G401.6 (cell line): ENCODE results near the gene VSIG8.

Experiments used
- FAIRE-seq: peaks from 2 replicates; lab custom pipeline; 2012; peaks lifted over from hg19 to GRCh38; lab: Jason Lieb, UNC

Gene VSIG8

DNA sequence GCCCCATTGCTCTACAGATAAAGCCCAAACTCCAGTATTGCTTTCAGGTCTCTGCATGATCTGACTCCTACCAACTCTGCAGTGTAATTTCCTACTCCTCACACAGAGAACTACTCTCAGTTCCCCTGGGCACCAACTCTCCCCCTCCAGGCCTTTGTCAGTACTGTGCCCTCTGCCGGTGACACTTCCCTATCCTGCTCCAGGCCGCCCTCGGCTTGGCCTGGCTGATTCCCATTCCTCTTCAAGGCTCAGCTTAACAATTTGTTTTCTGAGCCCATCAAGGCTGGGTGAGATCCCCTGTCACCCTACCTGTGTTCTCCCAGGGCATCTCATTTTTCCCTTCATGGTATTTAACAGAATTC, 33.2 kb downstream of the VSIG8 start:
- no peak for FAIRE-seq

DNA sequence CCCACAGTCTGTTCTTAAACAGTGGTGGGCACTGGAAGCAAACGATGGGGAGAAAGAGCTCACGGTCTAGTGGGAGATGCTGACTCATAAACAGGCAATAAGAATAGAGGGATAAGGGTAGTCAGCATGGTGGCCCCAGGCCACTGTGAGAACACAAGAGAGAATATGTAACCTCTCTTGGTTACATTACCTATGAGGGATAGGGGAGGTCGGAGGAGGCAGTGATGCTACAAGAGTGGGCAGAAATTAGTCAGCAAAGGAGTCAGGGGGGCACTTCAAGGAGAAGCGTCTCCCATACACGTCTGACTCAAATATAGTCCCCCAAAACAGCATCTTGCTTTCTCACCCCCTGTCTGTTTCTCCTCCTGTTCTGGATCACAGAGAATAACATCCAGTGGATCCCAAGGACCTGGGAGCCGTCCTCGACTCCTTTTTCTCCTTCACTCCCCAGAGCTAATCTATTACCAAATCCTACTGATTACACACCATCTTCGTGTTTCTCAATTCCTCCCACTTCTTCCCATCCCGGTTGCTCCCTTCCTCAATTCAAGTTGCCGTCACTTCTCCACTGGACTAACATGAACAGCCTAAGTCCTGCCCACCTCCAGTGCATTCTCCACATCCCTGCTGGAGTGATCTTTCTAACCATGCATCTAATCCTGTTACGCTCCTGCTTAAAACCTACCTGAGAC, 33.7 kb downstream of the VSIG8 start:
- no peak for FAIRE-seq

DNA sequence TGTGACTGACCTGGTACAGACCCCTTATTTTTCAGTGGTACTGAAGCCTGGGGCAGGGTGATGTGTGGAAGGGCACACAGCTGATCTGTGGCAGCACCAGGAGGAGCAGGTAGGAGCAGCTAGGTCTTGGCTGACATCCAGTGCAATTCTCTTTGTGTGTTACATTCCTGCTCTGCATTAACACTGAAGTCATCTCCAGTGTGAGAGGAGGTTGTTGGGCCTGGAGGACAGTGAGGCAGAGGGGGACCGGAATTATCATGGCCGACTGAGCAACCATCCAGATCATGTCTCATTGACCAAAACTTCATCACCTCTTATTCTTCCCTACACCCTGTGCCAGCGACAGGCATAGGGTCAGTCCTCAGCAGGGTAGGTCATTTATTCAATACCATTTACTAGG, 34.3 kb downstream of the VSIG8 start:
- FAIRE-seq, result no peak

DNA sequence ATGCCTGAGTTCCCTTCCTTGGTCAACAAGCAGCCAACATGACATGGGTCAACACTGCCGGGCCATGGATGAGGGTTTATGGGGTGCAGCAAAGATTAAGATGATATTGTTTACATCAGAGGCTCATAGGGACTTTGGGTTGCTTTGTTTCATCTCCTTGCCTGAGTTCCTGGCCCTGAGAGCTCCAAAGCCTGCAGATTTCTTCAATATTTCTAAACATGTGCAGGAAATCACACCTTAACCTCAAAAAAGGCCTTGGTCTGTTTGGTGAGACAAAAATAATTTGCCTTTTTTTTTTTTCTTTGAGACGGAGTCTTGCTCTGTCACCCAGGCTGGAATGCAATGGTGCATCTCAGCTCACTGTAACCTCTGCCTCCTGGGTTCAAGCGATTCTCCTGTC, 34.9 kb downstream of the VSIG8 start:
- FAIRE-seq, result no peak

DNA sequence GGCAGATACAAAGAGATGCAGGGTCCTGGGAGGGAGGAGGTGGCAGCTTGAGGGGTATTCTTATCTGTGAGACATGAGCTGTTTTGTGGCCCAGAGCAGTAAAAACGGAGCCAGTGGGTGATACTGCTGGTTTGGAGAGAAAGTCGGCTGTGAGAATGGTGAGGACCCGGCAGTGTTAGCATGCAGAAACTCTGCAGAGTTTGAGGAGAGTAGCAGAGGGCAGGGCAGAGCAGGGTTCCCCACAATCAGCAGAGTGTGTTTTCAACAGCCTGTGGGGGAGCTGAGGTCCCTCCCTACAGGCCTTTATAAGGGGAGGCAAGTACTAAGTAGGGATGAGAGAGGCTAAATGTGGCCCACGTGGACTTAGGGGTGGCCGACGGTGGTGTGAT, 35.4 kb downstream of the VSIG8 start:
- no peak for FAIRE-seq

DNA sequence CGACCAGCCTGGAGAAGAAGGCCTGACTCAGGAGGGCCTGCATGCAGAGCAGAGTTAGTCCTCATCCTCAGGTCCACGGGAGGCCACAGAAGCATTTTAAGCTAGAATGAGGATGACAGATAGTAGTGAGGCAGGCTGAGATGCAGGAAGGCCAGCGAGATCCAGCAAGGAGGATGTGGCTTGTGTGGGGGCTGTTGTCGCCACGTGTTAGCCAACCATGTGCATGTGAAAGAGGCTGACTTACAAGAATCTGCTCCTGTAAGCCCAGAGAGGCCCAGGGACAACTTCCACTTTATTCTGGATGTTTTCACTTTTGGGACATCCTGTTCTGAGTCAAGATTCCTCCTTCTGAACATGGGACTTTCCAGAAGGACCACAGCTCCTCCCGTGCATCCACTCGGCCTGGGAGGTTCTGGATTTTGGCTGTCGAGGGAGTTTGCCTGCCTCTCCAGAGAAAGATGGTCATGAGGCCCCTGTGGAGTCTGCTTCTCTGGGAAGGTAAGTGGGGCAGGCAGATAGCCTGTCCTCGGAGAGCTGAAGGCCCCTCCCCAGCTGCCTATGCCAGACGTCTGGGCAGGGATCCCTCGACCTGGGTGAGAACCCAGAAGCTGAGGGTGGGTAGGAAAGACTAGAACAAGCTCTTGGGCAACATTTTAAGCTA, 35.9 kb downstream of the VSIG8 start, which contains the start of gene SLAMF8:
Gene SLAMF8 (plus strand): TSS at position 433 of the 661 bp plus-strand sequence. CDS start 26 bp downstream, at position 459.
- FAIRE-seq, result no peak

DNA sequence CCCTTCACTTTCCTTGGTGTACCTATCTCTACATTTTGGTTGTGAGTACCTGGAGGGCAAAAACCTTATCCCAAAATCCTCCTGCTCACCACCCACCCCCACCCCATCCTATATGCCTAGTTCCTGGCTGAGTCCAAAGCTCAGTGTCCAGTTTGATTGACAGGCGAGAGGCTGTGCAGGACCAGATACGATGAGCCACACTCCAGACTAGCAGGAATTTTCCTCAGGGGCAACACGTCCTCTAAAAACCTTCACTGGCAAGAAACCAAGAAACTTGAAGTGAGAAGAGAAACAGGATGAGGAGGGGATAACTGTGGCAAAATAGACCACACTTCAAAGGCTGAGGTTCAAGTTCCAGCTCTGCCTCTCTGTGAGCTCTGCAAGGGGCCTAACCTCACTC, 36.9 kb downstream of the VSIG8 start:
- FAIRE-seq, result no peak

DNA sequence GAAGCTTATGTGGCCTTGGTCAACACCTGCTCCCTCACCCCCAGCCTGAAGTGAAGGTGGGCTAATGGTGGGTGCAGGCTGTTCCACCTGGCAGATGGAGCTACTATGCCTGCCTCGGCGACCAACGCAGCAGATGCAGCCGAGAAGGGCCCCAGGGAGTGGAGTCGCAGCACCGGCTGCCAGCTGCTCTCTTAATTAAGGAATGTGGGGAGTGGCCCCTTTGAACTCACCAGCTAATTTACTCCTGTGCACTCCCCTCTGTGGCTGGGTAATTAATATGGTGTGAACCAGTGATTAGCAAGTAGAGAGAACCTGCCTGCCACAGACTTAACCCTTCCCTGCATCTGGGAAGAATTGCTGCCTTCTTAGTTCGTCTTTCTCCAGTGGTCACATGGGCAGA, 39.1 kb downstream of the VSIG8 start:
- no peak for FAIRE-seq

DNA sequence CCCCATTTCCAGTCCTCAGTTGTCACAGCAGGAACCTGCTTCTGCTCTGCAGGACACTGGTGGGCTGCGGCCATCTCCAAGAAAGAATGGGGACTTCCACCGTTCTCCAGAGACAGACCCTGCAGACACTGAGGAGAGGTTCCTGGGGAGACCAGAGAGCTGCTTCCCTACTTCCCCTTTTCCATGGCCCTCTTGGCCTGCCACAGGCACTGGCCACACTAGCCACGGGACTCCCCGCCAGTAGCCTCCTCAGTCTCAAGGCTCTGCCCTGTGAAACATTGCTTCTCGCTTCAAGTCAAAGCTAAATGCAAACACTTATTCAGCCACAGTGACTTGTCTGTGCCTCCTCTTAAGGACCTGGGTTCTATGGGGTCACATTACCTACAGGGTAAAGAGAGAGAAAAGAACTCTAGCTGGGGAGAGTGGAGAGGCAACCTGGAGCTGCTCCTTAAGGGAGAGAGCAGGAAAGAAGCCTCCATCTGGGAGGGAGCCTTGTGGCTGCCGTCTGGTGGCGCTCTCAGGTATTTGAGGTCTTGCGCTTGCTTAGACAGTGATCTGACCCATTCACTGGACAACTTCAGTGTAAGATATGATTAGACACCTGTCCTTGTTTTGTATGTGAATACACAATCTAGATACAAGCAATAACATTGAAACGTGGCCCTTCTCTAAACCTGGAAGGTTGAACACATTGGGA, 41.1 kb downstream of the VSIG8 start:
- no peak for FAIRE-seq

DNA sequence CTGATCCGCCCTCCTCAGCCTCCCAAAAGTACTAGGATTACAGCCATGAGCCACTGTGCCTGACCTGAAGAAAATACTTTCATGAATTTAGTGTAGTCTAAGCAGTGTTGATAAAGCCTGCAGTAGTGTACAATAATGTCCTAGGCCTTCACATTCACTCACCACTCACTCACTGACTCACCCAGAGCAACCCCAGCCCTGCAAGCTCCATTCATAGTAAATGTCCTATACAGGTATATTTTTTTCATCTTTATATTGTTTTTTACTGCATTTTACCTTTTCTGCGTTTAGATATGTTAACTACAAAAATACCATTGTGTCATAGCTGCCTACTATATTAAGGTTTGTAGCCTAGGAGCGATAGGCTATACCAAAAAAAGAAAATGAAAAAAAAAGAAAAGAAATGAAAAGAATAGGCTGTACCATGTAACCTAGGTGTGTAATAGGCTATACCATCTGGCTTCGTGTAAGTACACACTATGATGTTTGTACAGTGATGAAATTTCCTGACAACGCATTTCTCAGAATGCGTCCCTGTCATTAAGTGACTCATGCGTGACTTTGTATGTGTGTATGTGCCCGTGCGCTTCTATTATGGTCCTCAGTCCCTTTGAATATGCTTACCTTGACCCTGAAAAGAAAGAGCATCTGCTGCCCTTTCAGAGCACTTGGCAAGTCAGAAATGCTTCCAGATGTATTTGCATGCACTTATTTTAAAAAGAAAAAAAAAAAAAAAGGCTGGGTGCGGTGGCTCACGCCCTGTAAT, 45.0 kb downstream of the VSIG8 start:
- no peak for FAIRE-seq

DNA sequence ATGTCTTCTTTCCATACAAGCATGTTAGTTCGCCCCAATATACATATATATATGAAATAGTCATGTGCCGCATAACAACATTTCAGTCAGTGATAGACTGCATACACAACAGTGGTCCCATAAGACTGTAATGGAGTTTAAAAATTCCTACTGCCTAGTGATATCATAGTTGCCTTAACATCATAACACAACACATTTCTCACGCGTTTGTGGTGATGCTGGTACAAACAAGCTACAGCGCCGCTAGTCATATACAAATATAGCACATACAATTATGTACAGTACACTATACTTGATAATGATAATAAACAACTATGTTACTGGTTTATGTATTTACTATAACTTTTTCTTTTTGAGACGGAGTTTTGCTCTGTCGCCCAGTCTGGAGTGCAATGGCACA, 46.5 kb downstream of the VSIG8 start:
- FAIRE-seq, result no peak

DNA sequence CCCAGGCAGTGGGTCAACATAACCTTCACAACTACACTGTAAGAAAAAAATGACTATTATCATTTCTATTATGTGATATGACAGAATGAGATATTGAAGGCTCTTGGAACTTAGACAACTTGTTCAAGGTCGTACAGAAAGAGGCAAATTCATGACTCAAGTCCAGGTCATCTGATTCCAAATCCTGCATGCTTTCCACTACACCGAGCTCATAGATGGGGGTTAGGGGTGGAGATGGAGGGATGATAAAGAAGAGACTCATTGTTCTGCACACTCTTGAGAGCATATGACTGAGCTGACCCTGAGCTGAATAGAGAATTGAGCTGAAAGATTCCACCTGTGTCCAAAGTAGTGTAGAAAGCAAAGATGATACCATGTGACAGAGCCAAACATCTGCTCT, 57.5 kb downstream of the VSIG8 start:
- no peak for FAIRE-seq
